Mucosa of descending colon (tissue), 3 donors: ENCODE data around the gene HIVEP2. TPM values are rescaled to one million over a fixed set of nuclear protein-coding genes. Genes with fewer than 3 reads are reported as not detected.
A peak's percentile ranks its signal among the peaks of the same experiment; 100 is the strongest.

Experiments used
- ATAC-seq: fragments of 200-7000 bp; cut with Tn5 transposase; one replicate; pipeline ENCODE4 v1.9.1; 2020; ENCODE audit warnings: mild to moderate bottlenecking, moderate library complexity
- DNase-seq, 3 donors: peaks; one replicate each; pipeline ENCODE4 v3.0.0-alpha.2; 2020
- H3K36me3 ChIP-seq: fragments of 200-600 bp; one replicate; pipeline ENCODE4 v1.8.0; 2021; ENCODE audit warnings: low read depth, mild to moderate bottlenecking
- H3K4me1 ChIP-seq: fragments of 200-600 bp; one replicate; pipeline ENCODE4 v1.8.0; 2021; ENCODE audit warnings: low read depth, mild to moderate bottlenecking
- H3K4me3 ChIP-seq: fragments of 200-600 bp; one replicate; pipeline ENCODE4 v1.8.0; 2021; ENCODE audit warnings: mild to moderate bottlenecking
- H3K9me3 ChIP-seq: fragments of 200-600 bp; one replicate; pipeline ENCODE4 v1.8.0; 2021; ENCODE audit warnings: mild to moderate bottlenecking
- intact Hi-C, 2 donors: fragments of 100-400 bp; cut with DNase I in 1 of 2; cut with micrococcal nuclease in 1 of 2; formaldehyde crosslinking; loops; one replicate each; pipeline versions ENCODE4 v1.11.0 to v1.11.1; 2022; cut with DNase I, micrococcal nuclease
- total RNA-seq, 3 donors: library from RNA; stranded (reverse); fragmentation: NEBNext Ultra II Directional in 2 of 3; extraction: Animal tissue kit (Norgen Biotek cat#: 25700) in 2 of 3; gene quantifications; one replicate each; pipeline versions ENCODE4 v1.2.1 to v1.2.4, GENCODE V29; 2021 to 2023
- TF ChIP-seq, protein P1 (sequence below): fragments of 200-600 bp; IDR thresholded peaks from one replicate; pipeline ENCODE4 v1.8.0; 2022; ENCODE audit warnings: antibody characterized with exemption, mild to moderate bottlenecking
- donor health status: DM: no; HTN: no; CAD: no; lungs with moderate emphysema.
- donor health status: DM: no; HTN: no; CAD: no.
- donor health status: DM: no; HTN: yes; CAD: no.

Gene HIVEP2
- total RNA-seq, 3 donors from 2014 or later, result 7.8 to 17.7 (median 11.3) TPM

DNA sequence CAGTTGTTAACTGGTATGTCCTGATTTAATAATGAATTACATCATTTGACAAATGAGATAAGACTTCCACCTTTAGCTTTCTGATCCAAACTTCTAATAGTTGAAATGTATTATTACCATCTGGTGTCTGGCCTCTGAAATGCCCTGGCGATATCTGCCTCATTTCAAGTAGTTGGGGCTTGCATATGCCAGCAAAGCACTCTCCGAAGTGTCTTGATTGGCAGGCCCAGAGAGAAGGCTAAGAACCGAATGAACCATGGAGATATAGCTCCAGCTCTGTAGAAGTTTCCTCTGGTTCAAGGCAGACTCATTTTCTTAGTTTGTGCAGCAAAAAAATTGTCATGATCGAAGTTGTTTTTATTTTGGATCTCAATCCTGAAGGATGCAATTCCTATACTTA lies 13.4 kb upstream of the HIVEP2 start:
- Histone ChIP-seq H3K9me3 (no peaks in the 10 kb centered on the region), H3K4me3 (no peak overlapping the region), H3K36me3 (no peaks in the 10 kb centered on the region), H3K4me1 (no peaks in the 10 kb centered on the region)
- ATAC-seq (no peak), DNase-seq (no peak)
- intact Hi-C loops, result no loop called here
- TF ChIP-seq, protein P1, sequence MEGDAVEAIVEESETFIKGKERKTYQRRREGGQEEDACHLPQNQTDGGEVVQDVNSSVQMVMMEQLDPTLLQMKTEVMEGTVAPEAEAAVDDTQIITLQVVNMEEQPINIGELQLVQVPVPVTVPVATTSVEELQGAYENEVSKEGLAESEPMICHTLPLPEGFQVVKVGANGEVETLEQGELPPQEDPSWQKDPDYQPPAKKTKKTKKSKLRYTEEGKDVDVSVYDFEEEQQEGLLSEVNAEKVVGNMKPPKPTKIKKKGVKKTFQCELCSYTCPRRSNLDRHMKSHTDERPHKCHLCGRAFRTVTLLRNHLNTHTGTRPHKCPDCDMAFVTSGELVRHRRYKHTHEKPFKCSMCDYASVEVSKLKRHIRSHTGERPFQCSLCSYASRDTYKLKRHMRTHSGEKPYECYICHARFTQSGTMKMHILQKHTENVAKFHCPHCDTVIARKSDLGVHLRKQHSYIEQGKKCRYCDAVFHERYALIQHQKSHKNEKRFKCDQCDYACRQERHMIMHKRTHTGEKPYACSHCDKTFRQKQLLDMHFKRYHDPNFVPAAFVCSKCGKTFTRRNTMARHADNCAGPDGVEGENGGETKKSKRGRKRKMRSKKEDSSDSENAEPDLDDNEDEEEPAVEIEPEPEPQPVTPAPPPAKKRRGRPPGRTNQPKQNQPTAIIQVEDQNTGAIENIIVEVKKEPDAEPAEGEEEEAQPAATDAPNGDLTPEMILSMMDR, result no peak

DNA sequence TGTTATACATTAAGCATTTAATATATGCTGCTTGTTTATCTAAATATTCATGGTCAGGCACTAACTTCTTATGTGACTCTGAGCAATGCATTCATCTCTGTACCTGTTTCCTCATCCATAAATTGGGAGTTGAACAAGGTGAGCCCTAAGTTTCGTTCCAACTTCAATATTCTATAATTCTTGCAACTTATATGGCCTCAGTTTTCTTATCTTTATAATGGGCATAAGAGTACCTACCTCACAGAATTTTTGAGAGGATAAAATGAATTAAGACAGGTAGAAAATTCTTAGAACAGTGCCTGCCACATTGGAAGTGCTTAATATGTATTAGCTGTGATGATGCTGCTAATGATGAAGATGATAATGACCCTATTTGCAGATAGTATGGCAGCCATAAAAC lies 11.8 kb upstream of the HIVEP2 start:
- TF ChIP-seq, protein P1, result no peak
- no peaks in the 10 kb centered on the region for H3K36me3 ChIP-seq
- intact Hi-C loops, result no loop called here
- DNase-seq (no peak), ATAC-seq (no peak)
- H3K4me1 ChIP-seq, result no peaks in the 10 kb centered on the region
- no peak overlapping the region for H3K4me3 ChIP-seq
- no peaks in the 10 kb centered on the region for H3K9me3 ChIP-seq

DNA sequence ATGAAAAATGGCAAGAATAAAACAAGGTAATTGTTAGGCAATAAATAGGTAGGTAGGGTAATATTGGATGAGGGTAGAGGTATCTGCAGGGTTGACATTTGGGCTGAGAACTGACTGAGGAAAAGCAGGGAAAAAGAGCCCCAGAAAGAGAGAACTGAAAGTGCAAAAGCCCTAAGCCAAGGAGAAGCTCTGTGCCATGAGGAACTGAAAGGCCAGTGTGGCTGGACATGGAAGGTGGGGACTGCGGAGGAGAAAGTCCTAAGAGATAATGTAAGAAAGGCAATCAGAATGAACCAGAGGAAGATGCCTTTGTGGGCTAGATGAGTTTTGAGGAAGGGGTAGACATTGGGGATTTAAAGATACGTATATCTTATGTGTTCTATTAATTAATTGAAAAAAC lies 9.9 kb upstream of the HIVEP2 start:
- TF ChIP-seq, protein P1, result no peak
- ATAC-seq, result no peak
- intact Hi-C loops, result no loop called here

DNA sequence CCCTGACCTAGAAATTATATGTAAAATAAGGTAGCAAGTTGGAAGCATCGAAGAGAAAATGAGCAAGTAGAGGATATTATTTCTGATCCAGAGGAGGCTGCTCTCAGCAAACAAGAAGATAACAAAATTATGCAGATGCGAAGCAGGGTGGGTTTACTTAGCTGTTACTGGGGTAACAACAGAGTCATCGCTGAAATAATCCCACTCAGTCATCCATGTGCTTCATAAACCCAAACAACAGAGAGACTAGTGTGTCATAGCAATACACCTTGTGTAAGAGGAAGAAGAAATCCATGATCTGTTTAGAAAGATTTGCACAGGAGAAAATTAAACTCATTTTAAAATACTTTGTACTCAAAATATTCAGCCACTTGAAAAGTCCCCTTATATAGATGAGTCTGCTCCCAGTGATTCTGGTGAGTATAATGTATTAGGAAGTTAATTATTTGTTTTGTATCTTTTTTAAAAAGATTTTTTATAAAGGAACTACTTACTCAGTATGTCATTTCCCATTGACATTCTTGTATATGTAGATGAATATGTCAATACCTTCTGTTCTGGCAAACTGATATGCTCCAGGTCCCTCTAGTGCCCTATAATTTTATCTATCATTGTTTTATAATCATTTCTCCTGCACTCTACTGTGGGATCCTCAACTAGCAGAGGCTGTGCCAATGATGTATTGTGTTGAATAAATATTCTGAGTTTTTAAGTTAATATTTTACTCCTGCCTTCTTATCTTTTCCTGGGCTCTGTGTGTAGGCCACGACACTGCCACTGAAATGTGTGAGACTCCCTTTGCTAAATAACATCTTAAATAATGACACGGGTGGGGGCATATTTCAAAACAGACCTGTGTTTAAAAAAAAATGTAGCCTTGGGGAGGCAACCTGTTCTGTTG lies 8.6 kb upstream of the HIVEP2 start:
- no peaks in the 10 kb centered on the region for H3K9me3 ChIP-seq
- DNase-seq (no peak), ATAC-seq (no peak)
- intact Hi-C loops, result no loop called here
- TF ChIP-seq, protein P1, result no peak
- H3K4me1 ChIP-seq, result no peaks in the 10 kb centered on the region
- no peak overlapping the region for H3K4me3 ChIP-seq
- no peaks in the 10 kb centered on the region for H3K36me3 ChIP-seq

More for the DNA sequence above, 9.9 kb upstream of the HIVEP2 start:
- no peak for DNase-seq
- Histone ChIP-seq H3K4me3 (no peak overlapping the region), H3K36me3 (no peaks in the 10 kb centered on the region), H3K4me1 (no peaks in the 10 kb centered on the region), H3K9me3 (no peaks in the 10 kb centered on the region)

DNA sequence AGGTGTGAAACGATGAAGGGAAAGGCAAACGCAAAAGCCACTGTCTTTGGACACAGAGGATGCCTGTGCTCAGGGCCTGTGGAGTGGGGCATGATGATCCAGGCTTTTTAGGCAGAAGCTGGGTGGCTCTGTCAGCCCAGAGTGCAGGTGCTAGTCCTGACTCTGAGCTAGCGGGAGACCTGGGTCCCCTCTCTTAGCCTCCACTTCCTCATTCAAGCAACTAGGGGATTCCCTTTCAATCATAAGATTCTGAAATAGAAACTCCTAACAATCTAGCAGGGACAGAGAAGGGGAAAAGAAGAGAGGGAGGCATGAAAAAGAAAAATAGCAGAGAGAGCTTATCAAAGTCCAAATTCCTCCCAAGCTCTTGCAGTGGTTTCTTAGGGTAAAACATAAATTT lies 7.6 kb upstream of the HIVEP2 start:
- TF ChIP-seq, protein P1, result no peak

More for the DNA sequence above, 7.6 kb upstream of the HIVEP2 start:
- DNase-seq (no peak), ATAC-seq (peak; percentile 54)
- Histone ChIP-seq H3K4me1 (no peaks in the 10 kb centered on the region), H3K9me3 (no peaks in the 10 kb centered on the region), H3K36me3 (no peaks in the 10 kb centered on the region), H3K4me3 (no peak overlapping the region)
- intact Hi-C loops, result no loop called here
